Mesendoderm (in vitro differentiated cells): ENCODE results near the gene CSNK2A1.
A peak's percentile ranks its signal among the peaks of the same experiment; 100 is the strongest.

ENCODE experiments used
- DNase-seq: peaks from one replicate; pipeline ENCODE4 v3.0.0; 2013
- H2AK5ac ChIP-seq: 2 replicates; pipeline ENCODE4 v1.6.1; 2013; ENCODE audit warnings: low read length, inconsistent platforms
- H2BK120ac ChIP-seq: 2 replicates; pipeline ENCODE4 v1.6.1; 2013; ENCODE audit warnings: low read depth, mild to moderate bottlenecking, low read length, moderate library complexity, mixed read lengths
- H2BK15ac ChIP-seq: replicated peaks from 2 replicates; pipeline ENCODE4 v1.6.1; 2013; ENCODE audit warnings: low read depth, mild to moderate bottlenecking, moderate library complexity
- H2BK5ac ChIP-seq: 2 replicates; pipeline ENCODE4 v1.6.1; 2013; ENCODE audit warnings: low read length, inconsistent platforms
- H3K18ac ChIP-seq: 2 replicates; pipeline ENCODE4 v1.6.1; 2013; ENCODE audit warnings: mild to moderate bottlenecking, low read length, mixed read lengths
- H3K23ac ChIP-seq: one replicate; pipeline ENCODE4 v1.6.1; 2013; ENCODE audit warnings: low read length
- H3K27ac ChIP-seq: 2 replicates; pipeline ENCODE4 v1.5.1; 2013; ENCODE audit warnings: low read depth, mild to moderate bottlenecking, inconsistent platforms, low read length, moderate library complexity
- H3K27me3 ChIP-seq: 2 replicates; pipeline ENCODE4 v1.6.1; 2013; ENCODE audit warnings: low read length, control low read depth, mild to moderate bottlenecking, inconsistent platforms; ENCODE audit not compliant: insufficient read depth, poor library complexity
- H3K36me3 ChIP-seq: 2 replicates; pipeline ENCODE4 v1.6.1; 2013; ENCODE audit warnings: low read length, inconsistent platforms; ENCODE audit not compliant: control insufficient read depth, insufficient read depth
- H3K4ac ChIP-seq: one replicate; pipeline ENCODE4 v1.6.1; 2013; ENCODE audit warnings: low read depth, mild to moderate bottlenecking, low read length, moderate library complexity
- H3K4me1 ChIP-seq: 2 replicates; pipeline ENCODE4 v1.6.1; 2013; ENCODE audit warnings: low read depth, low read length, inconsistent platforms; ENCODE audit not compliant: control insufficient read depth
- H3K4me2 ChIP-seq: 2 replicates; pipeline ENCODE4 v1.6.1; 2013; ENCODE audit warnings: low read length
- H3K4me3 ChIP-seq: 2 replicates; pipeline ENCODE4 v1.5.1; 2013; ENCODE audit warnings: mild to moderate bottlenecking, low read length
- H3K56ac ChIP-seq: one replicate; pipeline ENCODE4 v1.6.1; 2013; ENCODE audit warnings: low read length
- H3K79me1 ChIP-seq: 2 replicates; pipeline ENCODE4 v1.6.1; 2013; ENCODE audit warnings: low read length, inconsistent platforms
- H3K79me2 ChIP-seq: 2 replicates; pipeline ENCODE4 v1.6.1; 2013; ENCODE audit warnings: mild to moderate bottlenecking, low read length; ENCODE audit not compliant: control insufficient read depth, insufficient read depth
- H3K9ac ChIP-seq: 2 replicates; pipeline ENCODE4 v1.6.1; 2013; ENCODE audit warnings: low read length, inconsistent platforms
- H4K5ac ChIP-seq: one replicate; pipeline ENCODE4 v1.6.1; 2013; ENCODE audit warnings: low read length
- H4K8ac ChIP-seq: one replicate; pipeline ENCODE4 v1.6.1; 2013; ENCODE audit warnings: low read depth, mild to moderate bottlenecking, control low read depth, low read length, moderate library complexity
- WGBS: extraction: QIAGEN DNeasy Blood & Tissue Kit; methylation state at CpG from one replicate; pipeline ENCODE4 v1.1.7; 2013; ENCODE audit warnings: low lambda C conversion rate, missing lambda C conversion rate; ENCODE audit not compliant: insufficient coverage; ENCODE audit errors: extremely low coverage; 5-methylcytosine and 5-hydroxymethylcytosine counted together

Gene CSNK2A1

GRCh38 chr20:467755-468154, 75.8 kb downstream of the CSNK2A1 start:
- Histone ChIP-seq H2BK5ac (no peak overlapping the region), H3K4me1 (peaks cover 2% of the 10 kb centered on the region), H3K4ac (no peak overlapping the region), H4K5ac (no peak overlapping the region), H3K4me2 (no peak overlapping the region), H3K4me3 (no peak overlapping the region), H3K36me3 (no peaks in the 10 kb centered on the region), H3K79me1 (no peaks in the 10 kb centered on the region), H3K18ac (no peak overlapping the region), H3K56ac (no peak overlapping the region), H3K27ac (no peak overlapping the region), H4K8ac (no peak overlapping the region), H2BK15ac (no peak overlapping the region), H3K23ac (no peak overlapping the region), H3K9ac (no peak overlapping the region), H3K79me2 (no peaks in the 10 kb centered on the region), H2BK120ac (no peak overlapping the region), H3K27me3 (no peaks in the 10 kb centered on the region), H2AK5ac (no peak overlapping the region)
- no CpG with 5 or more reads among the region's 7 CpGs for WGBS
- no peak for DNase-seq

GRCh38 chr20:462199-462991, 81.2 kb downstream of the CSNK2A1 start, which contains the start of gene TBC1D20:
TSS of gene TBC1D20 (minus strand) at chr20:462533. CDS start at chr20:462405, 128 bp downstream.
- peaks cover 2% of the 10 kb centered on the region for H3K4me1 ChIP-seq
- peak within 1 kb of the TSS; percentile 70 for H3K4me3 ChIP-seq
- H3K36me3 ChIP-seq = no peaks in the 10 kb centered on the region
- H2BK15ac ChIP-seq = no peak within 1 kb of the TSS
- H3K4me2 ChIP-seq = peak within 1 kb of the TSS; percentile 78
- peak; percentile 91 for DNase-seq
- no peak within 1 kb of the TSS for H2AK5ac ChIP-seq
- no peak within 1 kb of the TSS for H4K5ac ChIP-seq
- H2BK5ac ChIP-seq = no peak within 1 kb of the TSS
- H3K27ac ChIP-seq = peak within 1 kb of the TSS; percentile 80
- peak within 1 kb of the TSS; percentile 24 for H2BK120ac ChIP-seq
- H3K18ac ChIP-seq = peak within 1 kb of the TSS; percentile 99
- peak within 1 kb of the TSS; percentile 94 for H3K23ac ChIP-seq
- H3K79me1 ChIP-seq = peaks cover 9% of the 10 kb centered on the region
- peak within 1 kb of the TSS; percentile 85 for H3K56ac ChIP-seq
- peak within 1 kb of the TSS; percentile 75 for H3K4ac ChIP-seq
- H4K8ac ChIP-seq = peak within 1 kb of the TSS; percentile 83
- H3K27me3 ChIP-seq = no peaks in the 10 kb centered on the region
- H3K79me2 ChIP-seq = peaks cover 16% of the 10 kb centered on the region
- peak within 1 kb of the TSS; percentile 77 for H3K9ac ChIP-seq
- WGBS = no CpG with 5 or more reads among the region's 80 CpGs

- H2BK15ac ChIP-seq = no peak overlapping the region
- peaks cover 10% of the 10 kb centered on the region for H3K79me1 ChIP-seq
- H2BK5ac ChIP-seq = no peak overlapping the region
- peak overlapping the region; percentile 94 for H3K23ac ChIP-seq
- peaks cover 2% of the 10 kb centered on the region for H3K4me1 ChIP-seq
- peak overlapping the region; percentile 75 for H3K4ac ChIP-seq
- peak overlapping the region; percentile 70 for H3K4me3 ChIP-seq
- peak overlapping the region; percentile 80 for H3K27ac ChIP-seq
- peak overlapping the region; percentile 85 for H3K56ac ChIP-seq
- H2AK5ac ChIP-seq = no peak overlapping the region
- no peak overlapping the region for H4K8ac ChIP-seq
- H3K9ac ChIP-seq = peak overlapping the region; percentile 77
- peak overlapping the region; percentile 78 for H3K4me2 ChIP-seq
- no peaks in the 10 kb centered on the region for H3K27me3 ChIP-seq
- H3K36me3 ChIP-seq = no peaks in the 10 kb centered on the region
- H3K18ac ChIP-seq = peak overlapping the region; percentile 99
- H3K79me2 ChIP-seq = peaks cover 17% of the 10 kb centered on the region
- WGBS = no CpG with 5 or more reads among the region's 60 CpGs
- DNase-seq = peak; percentile 60
- no peak overlapping the region for H4K5ac ChIP-seq
- H2BK120ac ChIP-seq = no peak overlapping the region
These were observed 82.1 kb downstream of the CSNK2A1 start for GRCh38 chr20:461254-462198.

- Histone ChIP-seq H3K4me1 (peaks cover 2% of the 10 kb centered on the region), H3K4ac (no peak overlapping the region)
- no CpG with 5 or more reads among the region's 2 CpGs for WGBS
These were observed 82.9 kb downstream of the CSNK2A1 start for GRCh38 chr20:460707-461106.

GRCh38 chr20:460180-460579, 83.4 kb downstream of the CSNK2A1 start:
- H2BK120ac ChIP-seq = no peak overlapping the region
- H3K27ac ChIP-seq = no peak overlapping the region
- H3K79me1 ChIP-seq = peaks cover 10% of the 10 kb centered on the region

More at GRCh38 chr20:460707-461106, 82.9 kb downstream of the CSNK2A1 start:
- no peak overlapping the region for H3K18ac ChIP-seq
- H3K56ac ChIP-seq = no peak overlapping the region
- H3K27ac ChIP-seq = no peak overlapping the region
- no peak overlapping the region for H2BK120ac ChIP-seq
- H3K9ac ChIP-seq = no peak overlapping the region
- H2BK5ac ChIP-seq = no peak overlapping the region
- no peak overlapping the region for H2AK5ac ChIP-seq
- H3K79me2 ChIP-seq = peaks cover 17% of the 10 kb centered on the region
- no peak overlapping the region for H4K8ac ChIP-seq
- H3K4me3 ChIP-seq = no peak overlapping the region
- H2BK15ac ChIP-seq = no peak overlapping the region
- H3K36me3 ChIP-seq = no peaks in the 10 kb centered on the region
- H3K27me3 ChIP-seq = no peaks in the 10 kb centered on the region
- H3K4me2 ChIP-seq = no peak overlapping the region
- H4K5ac ChIP-seq = no peak overlapping the region
- H3K23ac ChIP-seq = no peak overlapping the region
- DNase-seq = no peak
- peaks cover 10% of the 10 kb centered on the region for H3K79me1 ChIP-seq

More at GRCh38 chr20:460180-460579, 83.4 kb downstream of the CSNK2A1 start:
- H3K9ac ChIP-seq = no peak overlapping the region
- H3K4ac ChIP-seq = no peak overlapping the region
- H2BK5ac ChIP-seq = no peak overlapping the region
- no peaks in the 10 kb centered on the region for H3K27me3 ChIP-seq
- H3K18ac ChIP-seq = no peak overlapping the region
- no peaks in the 10 kb centered on the region for H3K36me3 ChIP-seq
- no peak overlapping the region for H3K4me3 ChIP-seq
- H3K23ac ChIP-seq = no peak overlapping the region
- no peak overlapping the region for H3K56ac ChIP-seq
- no peak overlapping the region for H3K4me2 ChIP-seq
- no peak overlapping the region for H2AK5ac ChIP-seq
- no peak overlapping the region for H4K5ac ChIP-seq
- H4K8ac ChIP-seq = no peak overlapping the region
- peaks cover 2% of the 10 kb centered on the region for H3K4me1 ChIP-seq
- no CpG with 5 or more reads among the region's 3 CpGs for WGBS
- H2BK15ac ChIP-seq = no peak overlapping the region
- H3K79me2 ChIP-seq = peaks cover 17% of the 10 kb centered on the region
- no peak for DNase-seq
